Endothelial cell of umbilical vein (primary cell): ENCODE measurements around the gene CD151.

Experiments
- POLR2A ChIP-seq: IDR thresholded peaks from 2 replicates; pipeline ENCODE4 v1.6.1; 2012; ENCODE audit warnings: low read depth, mild to moderate bottlenecking, control low read depth, low read length
- POLR2AphosphoS5 ChIP-seq: IDR thresholded peaks from 2 replicates; pipeline ENCODE4 v1.6.1; 2012; ENCODE audit warnings: low read depth, mild to moderate bottlenecking, control low read depth, low read length, moderate library complexity; ENCODE audit not compliant: insufficient read depth
- TF ChIP-seq, protein P1 (sequence below), 2 donors: IDR thresholded peaks; 1 replicate in 1 of 2; 2 replicates in 1 of 2; pipeline ENCODE4 v1.5.1; 2011; ENCODE audit warnings: low read length in 2 of 2, mild to moderate bottlenecking in 2 of 2, moderate library complexity in 2 of 2, control low read depth in 1 of 2, inconsistent platforms in 1 of 2, low read depth in 1 of 2; ENCODE audit not compliant: insufficient read depth in 1 of 2; ENCODE audit errors: extremely low read depth in 1 of 2

DNA sequence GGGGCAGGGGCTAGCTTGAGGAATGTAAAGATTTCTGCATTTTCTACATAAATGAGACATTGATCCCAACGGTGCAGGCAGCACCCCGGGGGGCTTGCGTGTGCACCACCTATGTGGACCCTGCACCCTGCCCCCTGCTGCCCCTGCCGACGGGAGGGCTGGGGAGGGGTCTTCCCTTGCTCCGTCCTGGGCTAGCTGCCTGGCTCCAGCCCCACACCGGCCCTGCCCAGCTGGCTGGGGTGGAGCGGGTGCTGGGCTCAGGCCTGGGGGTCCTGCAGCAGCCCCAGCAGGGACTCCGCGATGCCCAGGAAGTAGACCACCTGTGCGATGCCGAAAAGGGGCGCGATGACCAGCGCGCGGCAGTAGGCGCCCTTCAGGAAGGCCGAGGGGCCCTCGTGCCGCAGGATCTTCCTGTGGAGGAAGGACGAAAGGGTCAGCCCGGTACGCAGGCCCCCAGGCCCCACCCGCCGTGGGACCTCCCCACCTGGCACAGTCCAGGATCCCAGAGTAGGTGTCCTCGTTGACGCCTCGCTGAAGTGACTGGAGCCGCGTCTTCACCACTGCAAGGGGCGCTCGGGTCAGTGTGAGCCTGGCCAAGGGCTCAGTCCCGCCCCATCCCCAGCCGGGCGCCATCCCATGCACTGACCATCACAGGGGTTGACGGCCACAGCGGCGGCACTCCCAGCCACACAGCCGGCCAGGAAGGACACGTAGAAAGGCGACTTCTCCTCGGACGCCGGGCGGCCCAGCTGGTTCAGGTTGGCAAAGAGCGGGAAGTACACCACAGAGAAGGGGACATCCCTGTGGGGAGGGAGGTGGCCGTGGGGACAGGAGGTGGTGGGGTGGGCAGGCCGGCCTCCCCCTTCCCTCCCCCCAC lies 40.9 kb upstream of the CD151 start:
- TF ChIP-seq, protein P1, sequence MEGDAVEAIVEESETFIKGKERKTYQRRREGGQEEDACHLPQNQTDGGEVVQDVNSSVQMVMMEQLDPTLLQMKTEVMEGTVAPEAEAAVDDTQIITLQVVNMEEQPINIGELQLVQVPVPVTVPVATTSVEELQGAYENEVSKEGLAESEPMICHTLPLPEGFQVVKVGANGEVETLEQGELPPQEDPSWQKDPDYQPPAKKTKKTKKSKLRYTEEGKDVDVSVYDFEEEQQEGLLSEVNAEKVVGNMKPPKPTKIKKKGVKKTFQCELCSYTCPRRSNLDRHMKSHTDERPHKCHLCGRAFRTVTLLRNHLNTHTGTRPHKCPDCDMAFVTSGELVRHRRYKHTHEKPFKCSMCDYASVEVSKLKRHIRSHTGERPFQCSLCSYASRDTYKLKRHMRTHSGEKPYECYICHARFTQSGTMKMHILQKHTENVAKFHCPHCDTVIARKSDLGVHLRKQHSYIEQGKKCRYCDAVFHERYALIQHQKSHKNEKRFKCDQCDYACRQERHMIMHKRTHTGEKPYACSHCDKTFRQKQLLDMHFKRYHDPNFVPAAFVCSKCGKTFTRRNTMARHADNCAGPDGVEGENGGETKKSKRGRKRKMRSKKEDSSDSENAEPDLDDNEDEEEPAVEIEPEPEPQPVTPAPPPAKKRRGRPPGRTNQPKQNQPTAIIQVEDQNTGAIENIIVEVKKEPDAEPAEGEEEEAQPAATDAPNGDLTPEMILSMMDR (IDR thresholded peaks at IDR 0.05; ENCODE audit: extremely low read depth in 1 of 2, insufficient read depth in 1 of 2, low read depth in 1 of 2, low read length in 2 of 2) = no peak
- TF ChIP-seq POLR2A = no peak
- TF ChIP-seq POLR2AphosphoS5 = no peak
